Measurements from ENCODE around the gene VCAM1. TPM values are rescaled to one million over a fixed set of nuclear protein-coding genes. Genes with fewer than 3 reads are reported as not detected.
A peak's percentile ranks its signal among the peaks of the same experiment; 100 is the strongest.

Gene VCAM1
- total RNA-seq, 1 experiment from 2014 or later, result not detected

DNA sequence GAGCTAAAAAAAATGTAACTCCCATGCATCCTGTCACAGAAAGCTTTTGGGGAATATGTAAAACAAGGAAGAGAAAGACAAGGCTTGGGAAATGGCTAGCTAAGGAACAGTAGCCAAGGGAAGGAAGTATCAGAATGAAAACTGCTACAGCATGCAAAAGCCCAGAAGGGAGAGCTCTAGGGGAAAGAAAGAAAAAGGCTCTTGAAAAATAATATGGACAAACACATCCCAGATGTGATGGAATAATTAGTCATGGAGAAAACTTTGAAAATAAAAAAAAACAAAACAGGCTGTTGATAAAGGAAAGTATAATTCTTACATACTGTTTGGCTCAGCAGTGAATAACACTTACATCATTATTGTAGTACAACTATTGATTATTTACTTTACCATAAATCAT, 47.9 kb upstream of the VCAM1 start:
- no peak overlapping the region for H3K4me3 ChIP-seq (ENCODE audit: low read length)
- no peak for TF ChIP-seq EZH2 (IDR thresholded peaks at IDR 0.05; ENCODE audit: low read length, unreplicated experiment)
- no peak for TF ChIP-seq EZH2phosphoT487 (IDR thresholded peaks at IDR 0.05; ENCODE audit: borderline replicate concordance, low read length)
- peak; percentile 32; the same call in 1 of the 2 replicates for TF ChIP-seq CTCF (conservative IDR thresholded peaks at IDR 0.05; ENCODE audit: low read depth, low read length)
- peaks cover 7% of the 10 kb centered on the region; the same call in 1 of the 2 replicates for H3K4me1 ChIP-seq (ENCODE audit: insufficient read depth, low read length)
- H3K9me3 ChIP-seq (ENCODE audit: low read length), result no peaks in the 10 kb centered on the region
- BruUV-seq (replicated peaks), result no TSS peak
- H3F3A ChIP-seq (ENCODE audit: low read length, unreplicated experiment), result no peaks in the 10 kb centered on the region
- no peaks in the 10 kb centered on the region for H3K27me3 ChIP-seq (ENCODE audit: low read length)
- no peak overlapping the region for H3K9ac ChIP-seq (ENCODE audit: low read length)
- no peaks in the 10 kb centered on the region for H3K36me3 ChIP-seq (ENCODE audit: low read depth, low read length)
- no peak overlapping the region for H2AFZ ChIP-seq (ENCODE audit: low read length)
- ATAC-seq (no peak), DNase-seq (peak; percentile 63)
- CTCF ChIA-PET, result no interaction called here
- no peaks in the 10 kb centered on the region for H3K9me2 ChIP-seq (replicated peaks; ENCODE audit: low read length)
- no peaks in the 10 kb centered on the region for H4K20me1 ChIP-seq (ENCODE audit: low read length)
- no peaks in the 10 kb centered on the region for H3K79me2 ChIP-seq (ENCODE audit: low read length)
- 0 out of 2 replicates have a peak overlapping the region, but pooled peaks have one; percentile 17 for H3K27ac ChIP-seq (ENCODE audit: low read length)
- POLR2A ChIA-PET (ENCODE audit: unreplicated experiment), result no interaction called here
- intact Hi-C loops (cut with micrococcal nuclease), result no loop called here
- 0 out of 2 replicates have a peak overlapping the region, but pooled peaks have one; percentile 7 for H3K4me2 ChIP-seq (ENCODE audit: low read length)

GRCh38 chr1:100683448-100684349, 35.8 kb upstream of the VCAM1 start:
- Histone ChIP-seq H4K20me1 (ENCODE audit: low read length) (no peaks in the 10 kb centered on the region), H3K4me3 (ENCODE audit: low read length) (no peak overlapping the region), H3K79me2 (ENCODE audit: low read length) (no peaks in the 10 kb centered on the region), H3K4me2 (ENCODE audit: low read length) (no peak overlapping the region), H3K36me3 (ENCODE audit: low read depth, low read length) (no peaks in the 10 kb centered on the region), H3F3A (ENCODE audit: low read length, unreplicated experiment) (no peaks in the 10 kb centered on the region), H3K9me2 (replicated peaks; ENCODE audit: low read length) (no peaks in the 10 kb centered on the region), H3K4me1 (ENCODE audit: insufficient read depth, low read length) (no peaks in the 10 kb centered on the region), H3K9ac (ENCODE audit: low read length) (no peak overlapping the region), H3K27ac (ENCODE audit: low read length) (no peak overlapping the region), H3K9me3 (ENCODE audit: low read length) (no peaks in the 10 kb centered on the region), H3K27me3 (ENCODE audit: low read length) (no peaks in the 10 kb centered on the region), H2AFZ (ENCODE audit: low read length) (no peak overlapping the region)
- no peak for DNase-seq
- intact Hi-C loops (cut with micrococcal nuclease), result no loop called here
- ChIA-PET POLR2A (ENCODE audit: unreplicated experiment) (no interaction called here), CTCF (no interaction called here)
- TF ChIP-seq EZH2 (IDR thresholded peaks at IDR 0.05; ENCODE audit: low read length, unreplicated experiment), result no peak
- no peak for TF ChIP-seq EZH2phosphoT487 (IDR thresholded peaks at IDR 0.05; ENCODE audit: borderline replicate concordance, low read length)
- no peak for TF ChIP-seq CTCF (conservative IDR thresholded peaks at IDR 0.05; ENCODE audit: low read depth, low read length)
- ATAC-seq, result no peak
- BruUV-seq (replicated peaks), result no TSS peak

DNA sequence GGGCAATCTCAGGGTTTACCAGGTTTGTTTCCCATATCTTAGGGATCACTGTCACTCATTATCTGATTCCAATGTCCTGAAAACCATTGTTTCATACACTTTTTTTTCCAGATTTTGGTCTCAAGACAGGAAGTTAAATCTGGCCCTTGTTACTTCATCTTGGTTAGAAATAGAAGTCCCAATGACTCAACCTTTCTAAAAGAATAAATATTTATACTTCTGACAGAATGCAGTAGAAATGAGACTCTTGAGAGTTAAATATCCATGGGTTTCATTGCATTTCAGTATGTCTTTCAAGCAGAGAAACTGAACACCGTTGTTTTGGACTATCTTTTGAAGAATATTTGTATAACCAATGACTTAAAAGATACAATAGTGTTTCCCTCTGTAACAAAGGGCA, 19.8 kb upstream of the VCAM1 start:
- Histone ChIP-seq H3K27ac (ENCODE audit: low read length) (no peak overlapping the region), H2AFZ (ENCODE audit: low read length) (0 out of 2 replicates have a peak overlapping the region, but pooled peaks have one; percentile 7), H3K9ac (ENCODE audit: low read length) (no peak overlapping the region), H3K27me3 (ENCODE audit: low read length) (no peaks in the 10 kb centered on the region), H3K9me3 (ENCODE audit: low read length) (no peaks in the 10 kb centered on the region), H4K20me1 (ENCODE audit: low read length) (no peaks in the 10 kb centered on the region), H3F3A (ENCODE audit: low read length, unreplicated experiment) (no peaks in the 10 kb centered on the region), H3K36me3 (ENCODE audit: low read depth, low read length) (no peaks in the 10 kb centered on the region), H3K4me2 (ENCODE audit: low read length) (0 out of 2 replicates have a peak overlapping the region, but pooled peaks have one; percentile 9), H3K9me2 (replicated peaks; ENCODE audit: low read length) (0 out of 2 replicates have a peak, but pooled peaks cover 3% of the 10 kb centered on the region), H3K4me1 (ENCODE audit: insufficient read depth, low read length) (peaks cover 11% of the 10 kb centered on the region), H3K79me2 (ENCODE audit: low read length) (no peaks in the 10 kb centered on the region), H3K4me3 (ENCODE audit: low read length) (no peak overlapping the region)
- POLR2A ChIA-PET (ENCODE audit: unreplicated experiment), result no interaction called here
- TF ChIP-seq EZH2phosphoT487 (IDR thresholded peaks at IDR 0.05; ENCODE audit: borderline replicate concordance, low read length), result no peak
- no peak for TF ChIP-seq EZH2 (IDR thresholded peaks at IDR 0.05; ENCODE audit: low read length, unreplicated experiment)
- no peak for TF ChIP-seq CTCF (conservative IDR thresholded peaks at IDR 0.05; ENCODE audit: low read depth, low read length)
- intact Hi-C loops (cut with micrococcal nuclease), result no loop called here
- CTCF ChIA-PET, result no interaction called here
- no peak for ATAC-seq
- peak; percentile 38 for DNase-seq
- no TSS peak for BruUV-seq (replicated peaks)
